H1 (cell line): ENCODE measurements around the gene BCL2. TPM values are rescaled to one million over a fixed set of nuclear protein-coding genes. Genes with fewer than 3 reads are reported as not detected.

ENCODE experiments used
- BCL11A ChIP-seq, 2 experiments: IDR thresholded peaks; one replicate each; pipeline ENCODE4 v1.6.1; 2011; ENCODE audit warnings: low read depth in 2 of 2, low read length in 2 of 2, mild to moderate bottlenecking in 2 of 2
- TAF1 ChIP-seq: IDR thresholded peaks from 2 replicates; pipeline ENCODE4 v1.6.1; 2011; ENCODE audit warnings: mild to moderate bottlenecking, low read depth, low read length
- TAF7 ChIP-seq: optimal IDR thresholded peaks from 2 replicates; pipeline ENCODE3; 2011; ENCODE audit warnings: low read depth, mild to moderate bottlenecking, inconsistent platforms, low read length, moderate library complexity, borderline replicate concordance
- polyA plus RNA-seq, 7 experiments: library from polyadenylated mRNA; depleted of rRNA in 3 of 7; stranded (reverse) in 5 of 7; unstranded in 2 of 7; fragments of >200 nt in 5 of 7; fragments of 200-250 nt in 2 of 7; gene quantifications; 1 replicate in 5 of 7; 2 replicates in 1 of 7; 4 replicates in 1 of 7; pipeline versions ENCODE4 v1.2.1 to v1.2.3, GENCODE V29; 2011 to 2013; ENCODE audit warnings: missing spikeins in 2 of 7, mixed read lengths in 2 of 7
- total RNA-seq: library from RNA; stranded (reverse); fragmentation: NEBNext Ultra II Directional; extraction: Animal tissue kit (Norgen Biotek cat#: 25700); gene quantifications from 2 replicates; pipeline ENCODE4 v1.2.1, GENCODE V29; 2021

BCL2 gene
- total and polyA plus RNA-seq, 2 of the 8 experiments (the other 6 are each of a cell fraction or from before 2014, with no cell fraction given), result 0.59 to 4.5 TPM

DNA sequence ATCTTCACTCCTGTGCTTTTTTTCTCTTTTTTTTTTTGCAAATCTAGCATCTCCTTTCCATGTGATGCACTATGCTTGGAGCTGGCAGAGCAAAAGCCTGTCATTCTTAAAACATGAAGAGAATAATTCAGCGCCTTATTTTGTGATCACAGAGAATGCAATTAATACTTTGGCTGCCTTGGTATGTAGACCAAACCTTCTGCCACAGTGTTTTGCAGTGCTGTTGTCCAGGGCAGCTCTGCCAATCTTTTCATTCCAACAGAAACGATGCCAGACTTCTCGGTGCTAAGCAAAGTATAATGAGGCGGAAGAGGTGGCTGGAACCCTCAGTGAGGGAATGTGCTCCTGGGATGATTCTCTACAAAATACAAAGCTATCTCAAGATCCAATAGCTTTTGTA lies 25.6 kb downstream of the BCL2 start (continued):
- TF ChIP-seq TAF1 (no peak), BCL11A (IDR thresholded peaks at IDR 0.05; ENCODE audit: low read depth in 2 of 2, low read length in 2 of 2) (no peak), TAF7 (no peak)
